ENCODE results near the gene SLC35F4.

The SLC35F4 gene

GRCh38 chr14:57835766-57836165 lies 30.1 kb downstream of the SLC35F4 start:
- H3K27ac ChIP-seq (ENCODE audit: insufficient read depth, low read length, poor library complexity, severe bottlenecking), result no peak overlapping the region
- no peak for DNase-seq
- no peak overlapping the region for H3K4me3 ChIP-seq (ENCODE audit: insufficient read depth, low read depth, low read length, poor library complexity, severe bottlenecking)
- H3K36me3 ChIP-seq (ENCODE audit: control insufficient read depth, insufficient read depth, low read length), result no peaks in the 10 kb centered on the region
- H3K9me3 ChIP-seq (ENCODE audit: control insufficient read depth, low read length), result no peaks in the 10 kb centered on the region
- H3K4me1 ChIP-seq (ENCODE audit: control insufficient read depth, insufficient read depth, low read length, poor library complexity, severe bottlenecking), result no peaks in the 10 kb centered on the region
- H3K27me3 ChIP-seq (replicated peaks; ENCODE audit: control insufficient read depth, insufficient read depth, low read length, poor library complexity, severe bottlenecking), result no peaks in the 10 kb centered on the region

GRCh38 chr14:57834961-57835360 lies 30.9 kb downstream of the SLC35F4 start:
- H3K9me3 ChIP-seq (ENCODE audit: control insufficient read depth, low read length), result no peaks in the 10 kb centered on the region
- no peaks in the 10 kb centered on the region for H3K36me3 ChIP-seq (ENCODE audit: control insufficient read depth, insufficient read depth, low read length)
- DNase-seq, result no peak
- H3K4me1 ChIP-seq (ENCODE audit: control insufficient read depth, insufficient read depth, low read length, poor library complexity, severe bottlenecking), result no peaks in the 10 kb centered on the region
- no peak overlapping the region for H3K4me3 ChIP-seq (ENCODE audit: insufficient read depth, low read depth, low read length, poor library complexity, severe bottlenecking)
- no peak overlapping the region for H3K27ac ChIP-seq (ENCODE audit: insufficient read depth, low read length, poor library complexity, severe bottlenecking)
- H3K27me3 ChIP-seq (replicated peaks; ENCODE audit: control insufficient read depth, insufficient read depth, low read length, poor library complexity, severe bottlenecking), result no peaks in the 10 kb centered on the region

GRCh38 chr14:57834001-57834598 lies 31.8 kb downstream of the SLC35F4 start:
- H3K4me3 ChIP-seq (ENCODE audit: insufficient read depth, low read depth, low read length, poor library complexity, severe bottlenecking), result no peak overlapping the region
- H3K4me1 ChIP-seq (ENCODE audit: control insufficient read depth, insufficient read depth, low read length, poor library complexity, severe bottlenecking), result no peaks in the 10 kb centered on the region
- H3K36me3 ChIP-seq (ENCODE audit: control insufficient read depth, insufficient read depth, low read length), result no peaks in the 10 kb centered on the region
- no peak for DNase-seq
- H3K9me3 ChIP-seq (ENCODE audit: control insufficient read depth, low read length), result no peaks in the 10 kb centered on the region
- H3K27ac ChIP-seq (ENCODE audit: insufficient read depth, low read length, poor library complexity, severe bottlenecking), result no peak overlapping the region
- no peaks in the 10 kb centered on the region for H3K27me3 ChIP-seq (replicated peaks; ENCODE audit: control insufficient read depth, insufficient read depth, low read length, poor library complexity, severe bottlenecking)

- no peak for DNase-seq
- Histone ChIP-seq H3K27me3 (replicated peaks; ENCODE audit: control insufficient read depth, insufficient read depth, low read length, poor library complexity, severe bottlenecking) (no peaks in the 10 kb centered on the region), H3K9me3 (ENCODE audit: control insufficient read depth, low read length) (no peaks in the 10 kb centered on the region), H3K4me1 (ENCODE audit: control insufficient read depth, insufficient read depth, low read length, poor library complexity, severe bottlenecking) (no peaks in the 10 kb centered on the region), H3K4me3 (ENCODE audit: insufficient read depth, low read depth, low read length, poor library complexity, severe bottlenecking) (no peak overlapping the region), H3K36me3 (ENCODE audit: control insufficient read depth, insufficient read depth, low read length) (no peaks in the 10 kb centered on the region), H3K27ac (ENCODE audit: insufficient read depth, low read length, poor library complexity, severe bottlenecking) (no peak overlapping the region)
Measured at GRCh38 chr14:57833323-57833722, 32.6 kb downstream of the SLC35F4 start.

GRCh38 chr14:57831981-57832380 lies 33.9 kb downstream of the SLC35F4 start:
- DNase-seq, result no peak
- no peaks in the 10 kb centered on the region for H3K36me3 ChIP-seq (ENCODE audit: control insufficient read depth, insufficient read depth, low read length)
- no peaks in the 10 kb centered on the region for H3K27me3 ChIP-seq (replicated peaks; ENCODE audit: control insufficient read depth, insufficient read depth, low read length, poor library complexity, severe bottlenecking)
- no peaks in the 10 kb centered on the region for H3K4me1 ChIP-seq (ENCODE audit: control insufficient read depth, insufficient read depth, low read length, poor library complexity, severe bottlenecking)
- H3K4me3 ChIP-seq (ENCODE audit: insufficient read depth, low read depth, low read length, poor library complexity, severe bottlenecking), result no peak overlapping the region
- H3K27ac ChIP-seq (ENCODE audit: insufficient read depth, low read length, poor library complexity, severe bottlenecking), result no peak overlapping the region
- H3K9me3 ChIP-seq (ENCODE audit: control insufficient read depth, low read length), result no peaks in the 10 kb centered on the region

- H3K9me3 ChIP-seq (ENCODE audit: control insufficient read depth, low read length), result no peaks in the 10 kb centered on the region
- H3K36me3 ChIP-seq (ENCODE audit: control insufficient read depth, insufficient read depth, low read length), result no peaks in the 10 kb centered on the region
- no peaks in the 10 kb centered on the region for H3K4me1 ChIP-seq (ENCODE audit: control insufficient read depth, insufficient read depth, low read length, poor library complexity, severe bottlenecking)
- no peak for DNase-seq
- no peak overlapping the region for H3K27ac ChIP-seq (ENCODE audit: insufficient read depth, low read length, poor library complexity, severe bottlenecking)
- no peak overlapping the region for H3K4me3 ChIP-seq (ENCODE audit: insufficient read depth, low read depth, low read length, poor library complexity, severe bottlenecking)
- H3K27me3 ChIP-seq (replicated peaks; ENCODE audit: control insufficient read depth, insufficient read depth, low read length, poor library complexity, severe bottlenecking), result no peaks in the 10 kb centered on the region
Measured at GRCh38 chr14:57828713-57829112, 37.2 kb downstream of the SLC35F4 start.

- Histone ChIP-seq H3K36me3 (ENCODE audit: control insufficient read depth, insufficient read depth, low read length) (no peaks in the 10 kb centered on the region), H3K9me3 (ENCODE audit: control insufficient read depth, low read length) (no peaks in the 10 kb centered on the region), H3K27ac (ENCODE audit: insufficient read depth, low read length, poor library complexity, severe bottlenecking) (no peak overlapping the region), H3K4me1 (ENCODE audit: control insufficient read depth, insufficient read depth, low read length, poor library complexity, severe bottlenecking) (no peaks in the 10 kb centered on the region), H3K27me3 (replicated peaks; ENCODE audit: control insufficient read depth, insufficient read depth, low read length, poor library complexity, severe bottlenecking) (no peaks in the 10 kb centered on the region), H3K4me3 (ENCODE audit: insufficient read depth, low read depth, low read length, poor library complexity, severe bottlenecking) (no peak overlapping the region)
- no peak for DNase-seq
Measured at GRCh38 chr14:57823015-57823660, 42.8 kb downstream of the SLC35F4 start.

- Histone ChIP-seq H3K27me3 (replicated peaks; ENCODE audit: control insufficient read depth, insufficient read depth, low read length, poor library complexity, severe bottlenecking) (no peaks in the 10 kb centered on the region), H3K27ac (ENCODE audit: insufficient read depth, low read length, poor library complexity, severe bottlenecking) (no peak overlapping the region), H3K4me1 (ENCODE audit: control insufficient read depth, insufficient read depth, low read length, poor library complexity, severe bottlenecking) (no peaks in the 10 kb centered on the region), H3K4me3 (ENCODE audit: insufficient read depth, low read depth, low read length, poor library complexity, severe bottlenecking) (no peak overlapping the region), H3K9me3 (ENCODE audit: control insufficient read depth, low read length) (no peaks in the 10 kb centered on the region), H3K36me3 (ENCODE audit: control insufficient read depth, insufficient read depth, low read length) (no peaks in the 10 kb centered on the region)
- no peak for DNase-seq
Measured at GRCh38 chr14:57822081-57822480, 43.8 kb downstream of the SLC35F4 start.

GRCh38 chr14:57820581-57820980 lies 45.3 kb downstream of the SLC35F4 start:
- Histone ChIP-seq H3K27ac (ENCODE audit: insufficient read depth, low read length, poor library complexity, severe bottlenecking) (no peak overlapping the region), H3K4me3 (ENCODE audit: insufficient read depth, low read depth, low read length, poor library complexity, severe bottlenecking) (no peak overlapping the region)

GRCh38 chr14:57818511-57818910 lies 47.4 kb downstream of the SLC35F4 start:
- Histone ChIP-seq H3K27me3 (replicated peaks; ENCODE audit: control insufficient read depth, insufficient read depth, low read length, poor library complexity, severe bottlenecking) (no peaks in the 10 kb centered on the region), H3K36me3 (ENCODE audit: control insufficient read depth, insufficient read depth, low read length) (no peaks in the 10 kb centered on the region), H3K4me3 (ENCODE audit: insufficient read depth, low read depth, low read length, poor library complexity, severe bottlenecking) (no peak overlapping the region), H3K9me3 (ENCODE audit: control insufficient read depth, low read length) (no peaks in the 10 kb centered on the region), H3K4me1 (ENCODE audit: control insufficient read depth, insufficient read depth, low read length, poor library complexity, severe bottlenecking) (no peaks in the 10 kb centered on the region), H3K27ac (ENCODE audit: insufficient read depth, low read length, poor library complexity, severe bottlenecking) (no peak overlapping the region)
- no peak for DNase-seq

More at GRCh38 chr14:57820581-57820980, 45.3 kb downstream of the SLC35F4 start:
- no peaks in the 10 kb centered on the region for H3K9me3 ChIP-seq (ENCODE audit: control insufficient read depth, low read length)
- no peaks in the 10 kb centered on the region for H3K4me1 ChIP-seq (ENCODE audit: control insufficient read depth, insufficient read depth, low read length, poor library complexity, severe bottlenecking)
- H3K36me3 ChIP-seq (ENCODE audit: control insufficient read depth, insufficient read depth, low read length), result no peaks in the 10 kb centered on the region
- H3K27me3 ChIP-seq (replicated peaks; ENCODE audit: control insufficient read depth, insufficient read depth, low read length, poor library complexity, severe bottlenecking), result no peaks in the 10 kb centered on the region
- no peak for DNase-seq

Data from effector memory CD4-positive, alpha-beta T cell (primary cell).